Peyer's patch (tissue), 4 donors: Measurements from ENCODE around the gene ABCA13.

Experiments used
- CTCF ChIP-seq, 6 experiments: fragments of 450-650 bp in 4 of 6; fragments of 200-600 bp in 2 of 6; sonication (generic) in 1 of 6; IDR thresholded peaks; one replicate each; pipeline ENCODE4 v1.5.1; 2017 to 2019; ENCODE audit warnings: antibody characterized with exemption in 6 of 6, mild to moderate bottlenecking in 3 of 6, moderate library complexity in 1 of 6
- POLR2A ChIP-seq, 2 donors: fragments of 450-650 bp; IDR thresholded peaks; one replicate each; pipeline ENCODE4 v1.5.1; 2017; ENCODE audit warnings: antibody characterized with exemption in 2 of 2, mild to moderate bottlenecking in 2 of 2, moderate library complexity in 2 of 2

DNA sequence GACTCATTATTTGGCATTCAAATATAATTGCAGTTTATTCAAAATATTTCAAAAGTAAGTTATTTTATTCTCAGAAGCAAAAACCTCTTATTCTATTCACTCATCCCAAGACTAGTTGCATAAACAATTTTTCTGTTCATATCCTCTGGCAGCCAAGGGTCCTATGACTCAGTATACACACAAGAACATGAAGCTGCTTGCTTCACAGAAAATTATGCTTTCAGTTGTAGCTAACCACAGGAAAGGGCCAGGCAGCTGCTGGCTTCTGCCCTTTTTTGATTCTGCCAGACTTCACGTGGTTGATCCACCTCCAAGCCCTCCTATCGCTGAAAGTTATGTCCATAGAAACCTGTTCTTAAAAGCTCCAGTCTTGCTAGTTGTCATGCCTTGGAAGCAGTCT lies 108.8 kb downstream of the ABCA13 start:
- no peak for TF ChIP-seq POLR2A (IDR thresholded peaks at IDR 0.05)
- TF ChIP-seq CTCF (IDR thresholded peaks at IDR 0.05): no peak
